GM12892 (cell line): Measurements from ENCODE around the gene CSRP1.
"Not testable (repeated sequence)": the region's sequence is repeated elsewhere in the genome, so short reads cannot be mapped to it uniquely, and the experiment has no call there.

Source experiments
- DNase-seq: peaks from one replicate; pipeline ENCODE4 v3.0.0; 2011; ENCODE audit not compliant: insufficient read length
- FAIRE-seq: peaks from 2 replicates; lab custom pipeline; 2011; peaks lifted over from hg19 to GRCh38; lab: Jason Lieb, UNC
- POLR2A ChIP-seq: IDR thresholded peaks from 2 replicates; pipeline ENCODE4 v1.6.1; 2011; ENCODE audit warnings: low read depth, low read length, control low read depth
- POLR2AphosphoS5 ChIP-seq: IDR thresholded peaks from 2 replicates; pipeline ENCODE4 v1.6.1; 2011; ENCODE audit warnings: low read depth, low read length, control low read depth
- TAF1 ChIP-seq: IDR thresholded peaks from 2 replicates; pipeline ENCODE4 v1.6.1; 2011; ENCODE audit warnings: low read depth, mild to moderate bottlenecking, control low read depth, low read length, borderline replicate concordance

Gene CSRP1

DNA sequence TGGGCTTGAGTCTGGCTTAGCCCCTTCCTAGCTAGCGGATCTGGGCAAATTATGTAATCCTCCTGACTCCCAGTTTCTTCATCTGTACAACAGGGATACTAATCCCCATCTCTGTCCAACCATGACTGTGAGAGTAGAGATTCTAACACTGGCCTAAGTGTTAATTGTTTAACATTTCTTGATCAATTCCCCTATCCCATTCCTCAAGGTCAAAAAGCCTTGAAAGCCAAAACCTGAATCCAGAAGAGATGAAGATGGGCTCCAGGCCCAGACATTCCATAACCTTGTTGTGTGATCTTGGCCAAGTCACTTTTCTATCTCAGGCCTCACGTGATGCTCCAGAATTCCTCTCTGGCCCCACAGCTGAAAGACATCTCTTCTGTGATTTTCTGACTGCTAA, 19.2 kb downstream of the CSRP1 start:
- DNase-seq = no peak
- no peak for FAIRE-seq

DNA sequence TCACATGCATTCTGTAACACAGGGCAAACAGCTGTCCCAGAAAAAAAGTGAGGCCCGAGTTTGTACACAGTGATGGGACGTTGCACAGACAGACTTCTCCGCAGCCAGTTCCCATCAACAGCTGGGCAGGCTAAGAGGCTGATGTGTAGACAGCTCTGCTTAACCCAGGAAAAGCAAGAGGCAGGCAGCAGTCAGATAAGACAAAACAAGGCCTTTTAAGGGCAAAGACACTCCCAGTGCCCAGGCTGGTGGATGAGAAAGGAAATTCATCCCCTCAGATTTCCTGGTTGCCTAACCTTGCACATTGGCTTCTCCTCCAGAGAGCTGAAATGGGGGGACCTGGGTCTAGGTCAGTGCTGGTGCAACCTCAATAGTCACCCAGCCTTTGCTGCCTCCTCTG, 20.7 kb downstream of the CSRP1 start:
- FAIRE-seq (no peak), DNase-seq (no peak)
- TF ChIP-seq POLR2AphosphoS5 = no peak

More for the DNA sequence above, 19.2 kb downstream of the CSRP1 start:
- no peak for TF ChIP-seq POLR2AphosphoS5
- TF ChIP-seq POLR2A = no peak
- TF ChIP-seq TAF1 = no peak

DNA sequence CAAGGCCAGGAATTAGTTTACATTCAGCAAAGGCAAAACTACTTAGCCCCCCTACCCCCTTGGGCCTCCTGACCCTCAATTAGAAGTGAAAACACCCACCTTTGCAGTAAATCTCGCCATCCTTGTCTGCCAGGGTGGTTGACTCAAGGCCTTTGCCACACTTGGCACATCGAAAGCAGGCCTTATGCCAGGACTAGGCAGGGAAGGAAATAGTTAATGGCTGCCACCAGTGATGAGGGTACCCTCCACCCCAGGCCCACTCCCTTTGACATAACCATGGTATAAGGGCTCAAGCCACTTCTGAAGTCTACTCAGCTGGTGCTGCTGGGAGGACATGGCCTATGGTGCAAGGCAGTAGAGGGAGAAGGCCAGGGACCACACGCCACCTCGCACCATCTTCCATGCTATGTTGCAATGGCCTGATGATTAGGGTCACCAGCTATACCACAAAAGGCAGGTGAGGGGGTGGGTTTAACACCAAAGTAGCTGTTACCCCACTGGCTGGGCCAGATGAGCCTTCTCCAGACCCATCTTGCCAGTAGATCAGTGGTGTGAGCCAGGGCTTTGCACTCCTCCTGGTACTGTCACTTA, 21.6 kb downstream of the CSRP1 start:
- DNase-seq (no peak), FAIRE-seq (no peak)
- no peak for TF ChIP-seq POLR2A
- TF ChIP-seq POLR2AphosphoS5 = no peak
- TF ChIP-seq TAF1 = no peak

DNA sequence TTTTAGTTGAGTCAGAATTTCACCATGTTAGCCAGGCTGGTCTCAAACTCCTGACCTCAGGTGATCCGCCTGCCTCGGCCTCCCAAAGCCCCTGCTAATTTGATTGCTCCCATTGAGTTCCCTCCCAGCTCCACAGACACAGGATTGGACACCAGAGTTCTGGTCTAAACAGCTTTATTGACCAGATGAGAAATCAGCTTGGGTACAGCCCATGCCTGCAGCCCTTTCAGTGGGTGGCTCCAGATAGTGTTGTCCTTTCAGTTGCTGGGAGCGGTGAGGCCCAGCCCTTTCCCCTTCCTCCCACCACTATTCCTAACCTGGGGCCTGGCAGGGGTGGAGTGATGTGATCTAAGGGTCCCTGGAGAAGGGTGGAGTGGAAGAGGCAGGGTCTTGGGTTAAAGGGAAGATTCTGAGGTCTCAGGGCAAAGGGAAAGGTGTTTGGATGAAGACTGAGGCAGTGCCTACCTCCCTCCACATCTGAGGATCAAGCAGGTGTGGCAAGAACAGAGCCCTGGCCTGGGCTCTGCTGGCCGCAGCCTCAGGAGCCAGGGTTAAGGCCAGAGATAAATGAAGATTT, 23.5 kb downstream of the CSRP1 start:
- TF ChIP-seq TAF1 (no peak), POLR2AphosphoS5 (no peak), POLR2A (no peak)
- FAIRE-seq (no peak), DNase-seq (no peak)

DNA sequence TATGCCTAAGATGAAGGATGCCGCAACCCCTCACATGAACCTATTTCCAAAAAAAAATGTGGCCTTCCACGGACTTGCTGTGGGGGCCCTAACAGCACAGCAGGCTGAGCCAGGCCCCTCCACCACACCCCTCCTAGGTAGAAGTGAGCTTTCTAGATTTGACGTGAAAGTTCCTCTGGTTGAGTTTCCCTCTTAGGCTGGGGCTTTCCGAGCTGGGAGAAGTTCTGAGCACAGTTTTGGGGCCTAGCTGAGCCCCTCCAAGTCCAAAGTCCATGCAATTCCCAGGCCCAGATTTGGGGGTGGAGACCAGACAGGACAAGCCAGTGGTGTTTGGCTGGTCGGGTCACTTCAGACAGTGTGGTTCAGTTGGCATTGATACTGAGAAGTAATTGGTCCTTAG, 24.2 kb downstream of the CSRP1 start:
- DNase-seq (peak; percentile 49), FAIRE-seq (peak; percentile 24)
- TF ChIP-seq POLR2AphosphoS5 (no peak), POLR2A (no peak), TAF1 (no peak)

DNA sequence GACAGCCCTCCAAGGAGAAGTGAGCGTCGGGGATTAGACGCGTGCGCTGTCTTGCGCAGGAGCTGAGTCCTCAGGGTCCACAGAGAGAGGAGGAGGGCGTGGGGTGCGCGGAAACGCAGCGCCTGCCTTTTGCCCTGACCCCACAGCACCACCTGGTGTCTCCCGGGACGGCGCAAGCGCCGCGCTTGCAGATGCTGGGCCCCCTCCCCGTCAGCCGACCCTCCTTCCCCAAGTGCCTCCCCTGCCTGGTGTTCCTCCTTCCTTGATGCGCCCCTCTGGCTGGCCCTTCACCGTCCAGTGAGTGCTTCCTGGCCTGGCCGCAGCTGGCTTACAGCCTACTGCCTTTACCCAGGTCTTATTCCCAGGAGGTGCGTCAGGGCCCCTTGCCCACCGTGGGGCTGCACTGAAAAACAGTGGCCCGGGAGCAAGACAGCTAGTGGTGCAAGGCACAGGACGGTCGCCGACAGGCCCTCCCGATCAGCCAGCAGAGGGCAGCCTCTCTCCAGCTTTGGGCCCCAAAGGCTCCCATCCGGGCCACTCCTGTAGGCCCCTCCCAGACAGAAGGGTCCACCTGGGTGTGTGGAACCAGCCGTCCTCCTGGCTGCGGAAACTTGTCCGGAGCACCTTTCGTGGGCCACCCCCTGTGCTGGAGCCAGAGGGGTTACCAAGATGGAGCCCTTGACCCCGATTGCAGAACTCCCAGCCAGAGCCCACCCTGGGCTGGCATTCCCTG, 25.0 kb downstream of the CSRP1 start:
- TF ChIP-seq POLR2A = no peak
- no peak for TF ChIP-seq POLR2AphosphoS5
- TF ChIP-seq TAF1 = no peak

DNA sequence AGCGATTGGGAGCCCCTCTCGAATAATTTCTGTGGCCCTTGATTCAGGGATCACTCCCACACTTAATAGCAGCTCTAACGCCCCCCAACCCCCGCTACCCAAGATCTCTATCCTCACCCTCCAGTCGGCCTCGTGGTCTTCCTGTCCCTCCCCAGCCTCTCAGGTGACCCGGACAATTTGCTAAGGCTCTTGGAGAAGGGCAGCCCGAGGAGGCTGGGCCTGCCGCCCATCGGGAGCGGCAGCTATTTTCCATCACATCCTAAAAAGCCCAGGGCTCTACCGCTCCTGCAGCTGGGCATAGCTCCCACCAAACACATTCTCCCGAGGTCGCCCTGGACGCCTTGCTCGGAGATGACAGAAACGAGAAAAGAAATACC, 25.9 kb downstream of the CSRP1 start:
- no peak for DNase-seq
- TF ChIP-seq POLR2A (no peak), POLR2AphosphoS5 (no peak), TAF1 (no peak)
- no peak for FAIRE-seq

More for the DNA sequence above, 25.0 kb downstream of the CSRP1 start:
- FAIRE-seq (peak; percentile 50), DNase-seq (peak; percentile 90)

DNA sequence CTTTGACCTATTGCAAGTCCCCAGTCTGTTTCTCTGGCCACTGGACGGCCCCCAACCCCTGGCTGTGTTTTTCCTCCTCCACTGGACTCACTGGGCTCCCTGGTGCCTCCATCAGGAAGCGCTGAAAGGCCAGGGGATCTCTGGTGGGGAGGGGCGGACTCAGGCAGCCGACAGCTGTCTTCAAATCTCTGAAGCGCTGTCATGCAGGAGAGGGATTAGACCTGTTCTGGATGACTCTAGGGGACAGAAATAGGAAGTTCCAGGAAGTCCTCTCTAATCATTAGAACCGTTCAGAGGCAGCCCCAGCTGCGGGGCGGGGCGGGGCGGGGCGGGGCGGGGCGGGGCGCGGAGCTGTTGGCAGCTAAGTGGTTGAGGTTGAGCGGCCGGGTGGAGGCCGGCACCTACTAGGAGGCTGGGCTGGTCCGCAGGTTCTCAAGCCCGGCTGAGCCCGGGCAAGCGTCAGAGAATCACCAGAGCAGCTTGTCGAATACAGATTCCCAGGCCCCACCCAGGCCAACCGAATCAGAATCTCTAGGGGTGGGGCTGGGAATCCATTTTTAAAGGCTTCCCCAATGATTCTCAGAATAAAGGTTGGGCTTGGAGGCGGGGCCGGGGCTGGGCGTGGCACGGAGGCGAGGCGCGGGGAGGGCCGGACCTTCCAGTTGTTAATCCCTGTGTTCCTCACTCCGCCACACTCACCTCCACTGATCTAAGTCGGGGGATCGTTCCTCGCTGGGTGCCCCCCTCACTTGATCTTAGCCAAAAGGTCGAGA, 26.5 kb downstream of the CSRP1 start:
- DNase-seq = peak; percentile 74
- no peak for FAIRE-seq
- no peak for TF ChIP-seq TAF1
- no peak for TF ChIP-seq POLR2A
- no peak for TF ChIP-seq POLR2AphosphoS5

DNA sequence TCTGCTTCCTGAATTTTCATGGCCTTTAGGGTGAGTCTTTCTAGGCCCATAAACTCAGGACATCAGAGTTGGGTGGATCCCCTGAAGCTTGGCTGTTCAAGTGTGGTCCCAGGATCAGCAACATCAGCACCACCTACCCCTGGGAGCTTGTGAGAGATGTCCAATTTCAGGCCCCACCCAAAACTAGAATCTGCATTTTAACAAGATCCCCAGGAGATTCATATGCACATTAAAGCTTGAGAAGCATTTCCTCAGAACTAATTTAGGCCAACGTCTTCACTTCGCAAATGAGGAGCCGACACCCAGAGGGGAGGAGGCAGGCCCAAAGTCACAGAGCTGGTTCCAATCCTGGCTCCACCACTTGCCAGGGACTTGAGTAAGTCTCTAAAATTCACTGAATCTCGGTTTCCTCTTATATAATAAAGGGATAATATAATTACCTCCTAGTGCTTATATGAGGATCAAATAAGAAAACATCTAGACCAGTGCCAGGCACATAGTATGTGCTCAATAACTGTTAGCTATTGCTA, 27.7 kb downstream of the CSRP1 start:
- DNase-seq = no peak
- TF ChIP-seq TAF1 = no peak
- no peak for TF ChIP-seq POLR2AphosphoS5
- no peak for TF ChIP-seq POLR2A
- FAIRE-seq = no peak

DNA sequence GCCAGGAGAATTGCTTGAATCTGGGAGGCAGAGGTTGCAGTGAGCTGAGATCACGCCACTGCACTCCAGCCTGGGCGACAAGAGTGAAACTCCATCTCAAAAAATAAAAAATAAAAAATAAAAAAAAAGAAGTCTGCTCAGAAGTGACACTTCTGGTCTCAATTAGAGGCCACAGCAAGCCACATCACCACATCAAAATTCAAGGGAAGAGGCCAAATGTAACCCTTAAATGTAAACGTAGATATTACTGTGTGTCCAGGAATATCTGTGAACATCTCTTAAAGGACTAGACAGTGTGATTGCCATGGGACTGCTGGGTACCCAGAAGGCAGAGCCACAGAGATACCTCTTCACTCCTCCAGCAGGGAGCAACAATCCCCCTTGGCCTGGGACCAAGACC, 28.3 kb downstream of the CSRP1 start:
- not testable (repeated sequence) for DNase-seq, FAIRE-seq

DNA sequence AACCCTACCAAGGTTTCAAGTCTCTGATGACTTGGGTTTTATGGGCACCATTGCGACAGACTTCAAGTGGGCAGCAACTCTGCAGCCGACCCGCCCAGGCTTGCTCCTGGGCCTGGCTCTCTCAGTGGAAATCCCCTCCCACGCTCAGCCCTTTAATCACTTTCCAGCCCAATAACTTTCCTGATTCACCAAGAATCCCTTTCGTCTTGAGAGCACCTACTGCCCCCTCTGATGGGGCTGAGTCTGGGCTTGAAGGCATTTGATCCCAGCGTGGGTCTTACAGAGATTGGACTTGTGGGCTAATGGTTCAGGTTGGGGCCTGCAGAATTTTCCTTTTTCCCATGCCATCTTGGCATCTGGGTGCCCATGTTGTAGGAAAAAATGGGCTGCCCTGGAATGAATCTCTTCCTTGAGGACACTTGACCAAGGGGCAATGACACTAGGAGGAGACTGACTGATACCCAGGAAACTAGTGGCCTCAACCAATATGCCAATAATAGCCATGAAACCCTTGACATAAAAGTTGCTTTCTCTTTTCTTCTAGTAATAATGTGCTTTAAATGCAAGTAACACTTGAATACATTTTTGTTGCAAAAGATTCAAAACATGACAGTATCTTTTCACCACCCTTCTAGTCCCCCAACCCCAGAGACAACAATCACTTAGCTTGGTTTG, 30.1 kb downstream of the CSRP1 start:
- FAIRE-seq = peak; percentile 24

More for the DNA sequence above, 30.1 kb downstream of the CSRP1 start:
- TF ChIP-seq POLR2AphosphoS5 = no peak
- DNase-seq = no peak
